ENCODE results near the gene PCDH15. TPM values are rescaled to one million over a fixed set of nuclear protein-coding genes. Genes with fewer than 3 reads are reported as not detected.
"Not testable (repeated sequence)": the region's sequence is repeated elsewhere in the genome, so short reads cannot be mapped to it uniquely, and the experiment has no call there.

PCDH15 gene
- total RNA-seq, 1 donor from 2014 or later, result not detected

DNA sequence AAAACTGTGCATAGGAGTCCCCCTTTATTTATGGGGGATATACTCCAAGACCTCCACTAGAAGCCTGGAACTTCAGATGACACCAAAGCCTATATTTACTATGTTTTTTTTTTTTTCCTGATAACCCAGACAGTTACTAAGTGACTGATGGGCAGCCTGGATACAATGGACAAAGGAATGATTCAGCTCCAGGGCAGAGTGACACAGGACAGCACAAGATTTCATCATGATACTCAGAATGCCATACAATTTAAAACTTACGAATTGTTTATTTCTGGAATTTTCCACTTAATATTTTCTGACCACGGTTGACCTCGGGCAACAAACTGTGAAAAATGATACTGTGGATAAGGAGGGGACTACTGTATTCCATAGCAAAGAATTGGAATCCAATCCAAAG lies 843.6 kb downstream of the PCDH15 start:
- Histone ChIP-seq H3K27me3 (no peaks in the 10 kb centered on the region), H3K27ac (no peak overlapping the region), H3K9me3 (no peaks in the 10 kb centered on the region), H3K4me3 (no peak overlapping the region), H3K4me1 (no peaks in the 10 kb centered on the region), H3K36me3 (no peaks in the 10 kb centered on the region)
- TF ChIP-seq, protein P1, sequence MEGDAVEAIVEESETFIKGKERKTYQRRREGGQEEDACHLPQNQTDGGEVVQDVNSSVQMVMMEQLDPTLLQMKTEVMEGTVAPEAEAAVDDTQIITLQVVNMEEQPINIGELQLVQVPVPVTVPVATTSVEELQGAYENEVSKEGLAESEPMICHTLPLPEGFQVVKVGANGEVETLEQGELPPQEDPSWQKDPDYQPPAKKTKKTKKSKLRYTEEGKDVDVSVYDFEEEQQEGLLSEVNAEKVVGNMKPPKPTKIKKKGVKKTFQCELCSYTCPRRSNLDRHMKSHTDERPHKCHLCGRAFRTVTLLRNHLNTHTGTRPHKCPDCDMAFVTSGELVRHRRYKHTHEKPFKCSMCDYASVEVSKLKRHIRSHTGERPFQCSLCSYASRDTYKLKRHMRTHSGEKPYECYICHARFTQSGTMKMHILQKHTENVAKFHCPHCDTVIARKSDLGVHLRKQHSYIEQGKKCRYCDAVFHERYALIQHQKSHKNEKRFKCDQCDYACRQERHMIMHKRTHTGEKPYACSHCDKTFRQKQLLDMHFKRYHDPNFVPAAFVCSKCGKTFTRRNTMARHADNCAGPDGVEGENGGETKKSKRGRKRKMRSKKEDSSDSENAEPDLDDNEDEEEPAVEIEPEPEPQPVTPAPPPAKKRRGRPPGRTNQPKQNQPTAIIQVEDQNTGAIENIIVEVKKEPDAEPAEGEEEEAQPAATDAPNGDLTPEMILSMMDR (IDR thresholded peaks at IDR 0.05), result no peak
- intact Hi-C loops (cut with DNase I), result no loop called here
- no peak for DNase-seq (ENCODE audit: low spot score in 2 of 2)

DNA sequence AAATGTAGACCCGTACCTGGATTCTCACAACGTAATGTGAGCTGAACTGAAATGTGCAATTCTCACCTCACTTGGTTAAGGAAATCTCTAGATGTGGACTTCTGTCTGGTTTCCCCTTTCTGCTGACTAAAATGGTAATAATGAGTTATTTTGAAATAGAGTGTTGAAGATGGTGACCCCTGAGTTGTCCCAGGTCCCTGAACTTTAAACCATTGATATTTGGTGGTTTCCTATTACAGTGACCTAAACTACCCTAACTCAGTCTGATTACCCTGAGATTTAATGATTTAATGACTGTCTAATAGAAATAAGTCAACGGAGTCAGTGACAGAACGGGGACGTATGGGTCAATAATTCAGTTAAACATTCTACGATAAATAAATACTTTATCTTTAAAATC lies 845.9 kb downstream of the PCDH15 start:
- TF ChIP-seq, protein P1 (IDR thresholded peaks at IDR 0.05), result no peak
- Histone ChIP-seq H3K4me3 (no peak overlapping the region), H3K27me3 (no peaks in the 10 kb centered on the region), H3K4me1 (no peaks in the 10 kb centered on the region), H3K27ac (no peak overlapping the region), H3K36me3 (no peaks in the 10 kb centered on the region), H3K9me3 (no peaks in the 10 kb centered on the region)
- intact Hi-C loops (cut with DNase I), result no loop called here
- DNase-seq (ENCODE audit: low spot score in 2 of 2), result no peak

DNA sequence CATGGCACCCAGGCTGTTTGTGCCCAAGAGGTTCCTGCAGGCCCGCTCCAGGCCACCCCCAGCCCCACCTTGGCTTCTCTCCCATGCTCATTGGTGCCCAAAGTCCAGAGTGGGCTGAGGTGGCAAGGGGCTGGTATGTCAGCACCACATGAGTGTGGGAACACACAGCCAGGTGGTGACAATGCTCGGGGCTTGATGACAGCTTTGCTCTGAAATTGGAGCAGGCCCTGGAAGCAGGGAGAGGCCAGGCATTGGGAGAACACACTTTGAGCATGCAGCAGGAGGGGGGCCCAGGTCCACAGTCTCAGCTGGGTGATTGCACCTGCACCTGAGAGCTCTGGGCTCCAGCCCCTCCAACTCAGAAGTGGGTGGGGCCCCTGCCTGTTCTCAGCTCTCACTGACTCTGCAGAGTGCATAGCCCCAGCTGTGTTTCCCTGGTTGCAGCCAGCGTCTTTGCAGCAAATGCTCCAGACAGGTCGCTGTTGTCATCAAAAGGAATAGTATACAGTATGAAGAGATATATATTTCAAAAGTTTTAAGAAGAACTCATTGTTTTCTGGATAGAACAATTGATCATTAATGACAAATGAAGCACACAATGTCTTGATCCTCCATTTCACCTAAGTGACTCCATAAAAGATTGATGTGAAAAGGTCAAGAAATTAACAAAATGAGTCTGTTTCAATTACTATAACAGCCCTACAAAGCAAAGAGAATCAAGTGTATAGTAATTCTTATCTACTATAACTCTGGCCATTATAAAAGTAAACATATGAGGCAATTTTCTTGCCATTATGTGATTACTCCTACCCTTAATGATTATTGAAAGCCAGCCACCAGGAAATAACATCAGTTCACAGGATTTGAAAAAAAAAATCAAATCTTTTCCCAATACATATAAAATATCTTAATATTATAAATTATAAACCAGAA lies 848.1 kb downstream of the PCDH15 start:
- H3K36me3 ChIP-seq, result no peaks in the 10 kb centered on the region
- DNase-seq (ENCODE audit: low spot score in 2 of 2), result no peak
- no peaks in the 10 kb centered on the region for H3K27me3 ChIP-seq
- H3K9me3 ChIP-seq, result no peaks in the 10 kb centered on the region
- intact Hi-C loops (cut with DNase I), result no loop called here
- no peak overlapping the region for H3K27ac ChIP-seq
- TF ChIP-seq, protein P1 (IDR thresholded peaks at IDR 0.05), result no peak
- no peak overlapping the region for H3K4me3 ChIP-seq
- H3K4me1 ChIP-seq, result no peaks in the 10 kb centered on the region

DNA sequence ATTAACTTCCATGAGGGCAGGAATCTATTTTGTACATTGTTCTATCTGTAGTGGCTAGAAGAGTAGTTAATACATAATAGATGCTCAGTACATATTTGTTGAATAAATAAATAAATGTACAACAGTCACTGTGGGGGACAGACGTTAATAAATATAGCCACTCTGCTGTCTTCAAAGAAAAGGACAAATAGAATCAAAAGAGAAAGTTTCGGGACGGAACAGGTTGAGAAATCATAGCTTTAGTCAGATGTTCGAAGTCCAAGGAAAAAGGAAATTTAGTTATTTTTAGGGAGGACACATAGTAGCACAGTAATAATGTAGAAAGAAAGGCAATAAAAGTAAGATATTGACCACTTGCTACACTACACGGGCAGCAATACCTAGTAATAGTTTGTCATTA lies 861.4 kb downstream of the PCDH15 start:
- Histone ChIP-seq H3K4me3 (no peak overlapping the region), H3K36me3 (no peaks in the 10 kb centered on the region), H3K27ac (no peak overlapping the region), H3K4me1 (no peaks in the 10 kb centered on the region), H3K9me3 (no peaks in the 10 kb centered on the region), H3K27me3 (no peaks in the 10 kb centered on the region)
- DNase-seq (ENCODE audit: low spot score in 2 of 2), result no peak
- intact Hi-C loops (cut with DNase I), result no loop called here
- TF ChIP-seq, protein P1 (IDR thresholded peaks at IDR 0.05), result no peak

DNA sequence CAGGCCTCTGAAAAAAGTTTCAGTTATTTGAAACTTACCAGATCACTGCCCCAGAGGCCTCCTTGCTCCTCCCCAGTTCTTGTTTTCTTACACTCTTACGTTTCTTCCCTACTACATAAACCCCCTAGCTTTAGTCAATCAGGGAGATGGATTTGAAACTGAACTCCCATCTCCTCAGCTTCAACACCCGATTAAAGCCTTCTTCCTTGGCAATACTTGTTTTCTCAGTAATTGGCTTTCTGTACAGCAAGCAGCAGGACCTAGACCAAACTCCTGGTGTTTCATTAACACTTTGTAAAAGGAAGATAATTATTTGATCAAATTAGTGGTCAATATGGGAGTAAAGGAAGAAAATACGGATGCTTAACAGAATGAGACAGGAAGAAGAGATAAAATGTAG lies 870.4 kb downstream of the PCDH15 start:
- TF ChIP-seq, protein P1 (IDR thresholded peaks at IDR 0.05), result no peak
- Histone ChIP-seq H3K9me3 (no peaks in the 10 kb centered on the region), H3K27me3 (no peaks in the 10 kb centered on the region), H3K4me1 (no peaks in the 10 kb centered on the region), H3K27ac (no peak overlapping the region), H3K36me3 (no peaks in the 10 kb centered on the region), H3K4me3 (no peak overlapping the region)
- intact Hi-C loops (cut with DNase I), result no loop called here
- DNase-seq (ENCODE audit: low spot score in 2 of 2), result no peak

DNA sequence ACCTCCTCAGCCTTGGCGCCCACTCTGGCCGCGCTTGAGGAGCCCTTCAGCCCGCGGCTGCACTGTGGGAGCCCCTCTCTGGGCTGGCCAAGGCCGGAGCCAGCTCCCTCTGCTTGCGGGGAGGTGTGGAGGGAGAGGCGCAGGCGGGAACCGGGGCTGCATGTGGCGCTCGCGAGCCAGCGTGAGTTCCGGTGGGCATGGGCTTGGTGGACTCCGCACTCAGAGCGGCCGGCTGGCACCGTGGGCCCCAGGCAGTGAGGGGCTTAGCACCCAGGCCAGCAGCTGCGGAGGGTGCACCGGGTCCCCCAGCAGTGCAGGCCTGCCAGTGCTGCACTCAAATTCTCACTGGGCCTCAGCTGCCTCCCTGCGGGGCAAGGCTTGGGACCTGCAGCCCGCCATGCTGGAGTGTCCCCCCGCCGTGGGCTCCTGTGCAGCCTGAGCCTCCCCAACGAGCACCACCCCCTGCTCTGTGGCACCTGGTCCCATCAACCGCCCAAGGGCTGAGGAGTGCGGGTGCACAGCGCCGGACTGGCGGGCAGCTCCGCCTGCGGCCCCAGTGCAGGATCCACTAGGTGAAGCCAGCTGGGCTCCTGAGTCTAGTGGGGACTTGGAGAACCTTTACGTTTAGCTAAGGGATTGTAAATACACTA lies 876.9 kb downstream of the PCDH15 start:
- H3K4me1 ChIP-seq; DNase-seq (ENCODE audit: low spot score in 2 of 2); intact Hi-C loops (cut with DNase I); H3K4me3 ChIP-seq; H3K36me3 ChIP-seq; H3K27me3 ChIP-seq; H3K9me3 ChIP-seq; H3K27ac ChIP-seq: not testable (repeated sequence)
